ENCODE measurements around the gene SH3GLB2. TPM values are rescaled to one million over a fixed set of nuclear protein-coding genes. Genes with fewer than 3 reads are reported as not detected.
"Not testable (repeated sequence)": the region's sequence is repeated elsewhere in the genome, so short reads cannot be mapped to it uniquely, and the experiment has no call there.

SH3GLB2 gene
- total RNA-seq, 4 donors from 2014 or later, result 33.6 to 55.1 (median 44.1) TPM

DNA sequence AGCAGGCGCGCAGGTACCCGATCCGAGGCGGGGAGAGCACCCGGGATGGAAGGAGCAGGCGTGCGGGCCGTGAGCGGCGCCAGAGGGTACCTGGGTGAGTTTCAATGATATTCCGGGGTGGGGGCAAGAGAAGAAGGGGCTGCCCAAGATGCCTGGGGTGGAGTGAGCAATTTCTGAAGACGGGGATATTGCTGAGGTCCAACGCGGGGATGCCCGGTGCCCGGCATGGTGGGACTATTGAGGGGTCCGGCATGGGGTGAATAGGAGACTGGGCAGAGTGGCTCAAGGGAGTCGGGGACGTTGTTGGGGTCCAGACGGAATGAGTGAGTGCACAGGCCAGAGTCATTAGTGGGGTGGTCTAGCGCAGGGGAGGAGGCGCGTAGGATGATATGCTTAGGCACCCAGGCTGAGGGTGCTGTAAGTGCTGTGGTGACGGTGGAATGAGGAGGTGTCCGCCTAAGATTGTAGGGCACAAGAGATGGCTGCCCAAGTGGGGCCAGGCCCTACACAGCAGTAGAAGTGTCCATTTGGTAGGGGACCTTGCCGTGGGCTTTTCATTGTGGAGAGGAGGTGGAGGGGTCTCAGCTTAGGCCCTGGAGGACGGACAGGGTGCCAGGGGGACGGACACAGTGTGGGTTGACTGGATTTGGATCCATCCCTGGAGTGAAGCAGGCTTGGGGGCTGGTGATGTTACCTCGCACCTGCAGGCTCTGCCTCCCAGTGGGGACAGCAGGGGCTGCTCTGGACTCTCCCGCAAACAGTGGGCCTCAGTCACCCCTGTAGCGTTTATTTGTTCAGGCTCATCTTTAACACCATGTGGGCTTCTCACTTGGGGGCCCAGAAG lies 9.0 kb upstream of the SH3GLB2 start:
- no peaks in the 10 kb centered on the region for H3K27me3 ChIP-seq
- no peaks in the 10 kb centered on the region for H3K9me3 ChIP-seq
- TF ChIP-seq POLR2A (IDR thresholded peaks at IDR 0.05), result no peak
- TF ChIP-seq, protein P1, sequence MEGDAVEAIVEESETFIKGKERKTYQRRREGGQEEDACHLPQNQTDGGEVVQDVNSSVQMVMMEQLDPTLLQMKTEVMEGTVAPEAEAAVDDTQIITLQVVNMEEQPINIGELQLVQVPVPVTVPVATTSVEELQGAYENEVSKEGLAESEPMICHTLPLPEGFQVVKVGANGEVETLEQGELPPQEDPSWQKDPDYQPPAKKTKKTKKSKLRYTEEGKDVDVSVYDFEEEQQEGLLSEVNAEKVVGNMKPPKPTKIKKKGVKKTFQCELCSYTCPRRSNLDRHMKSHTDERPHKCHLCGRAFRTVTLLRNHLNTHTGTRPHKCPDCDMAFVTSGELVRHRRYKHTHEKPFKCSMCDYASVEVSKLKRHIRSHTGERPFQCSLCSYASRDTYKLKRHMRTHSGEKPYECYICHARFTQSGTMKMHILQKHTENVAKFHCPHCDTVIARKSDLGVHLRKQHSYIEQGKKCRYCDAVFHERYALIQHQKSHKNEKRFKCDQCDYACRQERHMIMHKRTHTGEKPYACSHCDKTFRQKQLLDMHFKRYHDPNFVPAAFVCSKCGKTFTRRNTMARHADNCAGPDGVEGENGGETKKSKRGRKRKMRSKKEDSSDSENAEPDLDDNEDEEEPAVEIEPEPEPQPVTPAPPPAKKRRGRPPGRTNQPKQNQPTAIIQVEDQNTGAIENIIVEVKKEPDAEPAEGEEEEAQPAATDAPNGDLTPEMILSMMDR (IDR thresholded peaks at IDR 0.05 in 4 of 5, conservative IDR thresholded peaks at IDR 0.05 in 1 of 5), result no peak
- peak overlapping the region; percentile 79 to 94 (median 87) for H3K27ac ChIP-seq
- in situ Hi-C loops (cut with MboI; ENCODE audit: low sequenced_read_pairs in 4 of 4), result no loop called here
- peak in 1 of 2 donors; percentile 1 for ATAC-seq
- intact Hi-C loops (cut with DNase I; ENCODE audit: low total_unique reads), result loop anchor here (5.0 kb wide), 2 partner anchors 45 to 90 kb away; partner anchors contain the start of genes DOLK, DOLPP1 and NUP188
- no peak for DNase-seq
- H3K4me1 ChIP-seq, result peaks cover 18 to 21% of the 10 kb centered on the region in 2 donors
- H3K36me3 ChIP-seq, result peaks cover 0 to 13% of the 10 kb centered on the region in 2 donors
- peak overlapping the region; percentile 85 to 99 (median 92) for H3K4me3 ChIP-seq

DNA sequence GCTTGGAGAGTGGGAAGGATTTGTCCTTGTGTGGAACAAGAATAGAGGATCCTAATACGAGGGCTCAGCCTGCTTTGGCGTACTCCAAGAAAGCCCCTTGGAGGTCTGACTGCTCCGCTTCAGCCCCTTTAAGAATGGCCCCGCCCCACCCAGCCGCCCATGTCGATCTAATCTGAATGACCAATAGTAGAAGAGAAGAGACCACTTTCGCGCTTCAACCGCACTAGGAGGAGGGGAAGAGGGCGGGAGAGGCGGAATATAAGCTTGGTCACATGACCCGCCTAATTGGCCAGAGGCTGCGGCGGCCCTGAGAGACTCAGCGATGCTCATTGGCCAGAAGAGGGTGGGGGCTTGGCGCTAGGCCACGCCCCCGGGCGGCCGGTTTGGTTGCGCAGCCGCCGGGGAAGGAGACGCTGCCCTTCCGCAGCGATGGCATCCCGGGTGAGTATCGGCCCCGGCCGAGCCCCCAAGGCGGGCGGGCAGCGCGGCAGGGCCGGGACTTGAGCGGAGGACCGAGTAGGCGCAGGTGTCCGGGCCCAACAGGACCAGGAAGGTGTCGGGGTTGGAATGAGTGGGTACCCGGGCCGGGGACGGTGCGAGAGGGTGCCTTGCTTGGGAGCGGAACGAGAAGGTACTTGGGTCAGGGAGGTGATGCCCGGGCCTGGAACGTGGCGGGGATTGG lies 8.3 kb upstream of the SH3GLB2 start, which contains the start of gene MIGA2:
Gene MIGA2 (plus strand): TSS at position 386 of the 682 bp plus-strand sequence. CDS start 3,969 bp downstream, outside the sequence.
- Histone ChIP-seq H3K4me1 (peaks cover 18 to 21% of the 10 kb centered on the region in 2 donors), H3K27ac (peak within 1 kb of the TSS; percentile 79 to 94 (median 87)), H3K4me3 (peak within 1 kb of the TSS; percentile 85 to 99 (median 92)), H3K27me3 (no peaks in the 10 kb centered on the region), H3K9me3 (no peaks in the 10 kb centered on the region), H3K36me3 (peaks cover 0 to 5% of the 10 kb centered on the region in 2 donors)
- DNase-seq (peak; percentile 98 to 99), ATAC-seq (peak; percentile 99)
- intact Hi-C loops (cut with DNase I; ENCODE audit: low total_unique reads) (loop anchor here (5.0 kb wide), 2 partner anchors 46 to 89 kb away; partner anchors contain the start of genes DOLK, DOLPP1 and NUP188), in situ Hi-C loops (cut with MboI; ENCODE audit: low sequenced_read_pairs in 4 of 4) (no loop called here)
- TF ChIP-seq, protein P1 (IDR thresholded peaks at IDR 0.05 in 4 of 5, conservative IDR thresholded peaks at IDR 0.05 in 1 of 5), result peak in 2 of 5 experiments; percentile 14 to 24
- TF ChIP-seq POLR2A (IDR thresholded peaks at IDR 0.05), result peak; percentile 89 to 91

DNA sequence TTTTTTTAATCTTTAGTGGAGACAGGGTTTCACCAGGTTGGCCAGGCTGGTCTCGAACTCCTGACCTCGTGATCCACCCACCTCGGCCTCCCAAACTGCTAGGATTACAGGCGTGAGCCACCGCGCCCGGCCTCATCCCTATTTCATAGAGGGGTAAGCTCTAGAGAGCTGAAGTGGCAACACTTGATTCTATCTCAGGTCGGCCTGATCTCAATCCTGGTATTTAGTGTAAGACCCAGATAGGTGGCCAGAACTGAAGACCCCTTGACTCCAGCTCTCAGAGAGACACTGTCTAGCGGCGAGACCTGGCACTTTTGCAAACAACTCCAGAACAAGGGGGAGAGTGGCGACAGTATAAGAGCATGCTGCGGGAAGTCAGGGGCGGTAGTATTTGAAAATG lies 7.7 kb upstream of the SH3GLB2 start:
- intact Hi-C loops (cut with DNase I; ENCODE audit: low total_unique reads), result loop anchor here (5.0 kb wide), 2 partner anchors 46 to 89 kb away; partner anchors contain the start of genes DOLK, DOLPP1 and NUP188
- Histone ChIP-seq H3K4me1 (peaks cover 18 to 21% of the 10 kb centered on the region in 2 donors), H3K27ac (peak overlapping the region; percentile 79 to 94 (median 87)), H3K4me3 (peak overlapping the region; percentile 37 to 98 (median 86))
- H3K36me3 ChIP-seq; H3K9me3 ChIP-seq; in situ Hi-C loops (cut with MboI; ENCODE audit: low sequenced_read_pairs in 4 of 4); DNase-seq; H3K27me3 ChIP-seq: not testable (repeated sequence)
- ATAC-seq, result peak; percentile 32 to 50

DNA sequence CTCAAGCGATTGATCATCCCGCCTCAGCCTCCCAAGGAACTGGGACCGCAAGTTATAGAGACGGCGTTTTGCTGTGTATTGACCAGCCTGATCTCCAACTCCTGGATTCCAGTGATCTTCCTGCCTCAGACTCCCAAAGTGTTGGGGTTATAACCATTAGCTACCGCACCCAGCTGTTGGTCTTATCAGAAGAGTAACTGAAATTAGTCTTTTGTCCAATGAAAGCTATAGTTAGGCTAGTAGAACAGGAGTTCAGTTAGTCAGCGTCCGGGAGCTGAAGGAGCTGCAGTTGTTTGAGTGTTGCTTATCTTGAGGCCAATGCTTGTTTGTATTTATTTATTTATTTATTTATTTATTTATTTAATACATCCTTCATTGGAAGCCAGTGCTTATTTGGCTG lies 5.1 kb upstream of the SH3GLB2 start:
- Histone ChIP-seq H3K4me1 (peaks cover 14 to 19% of the 10 kb centered on the region in 2 donors), H3K4me3 (no peak overlapping the region), H3K27me3 (no peaks in the 10 kb centered on the region), H3K9me3 (no peaks in the 10 kb centered on the region), H3K27ac (no peak overlapping the region), H3K36me3 (no peaks in the 10 kb centered on the region)
- ATAC-seq (no peak), DNase-seq (no peak)
- intact Hi-C loops (cut with DNase I; ENCODE audit: low total_unique reads), result no loop called here
- in situ Hi-C loops (cut with MboI; ENCODE audit: low sequenced_read_pairs in 4 of 4), result no loop called here
- TF ChIP-seq POLR2A (IDR thresholded peaks at IDR 0.05), result no peak
- TF ChIP-seq, protein P1 (IDR thresholded peaks at IDR 0.05 in 4 of 5, conservative IDR thresholded peaks at IDR 0.05 in 1 of 5), result no peak
